ENCODE measurements around the gene ODF2.

DNA sequence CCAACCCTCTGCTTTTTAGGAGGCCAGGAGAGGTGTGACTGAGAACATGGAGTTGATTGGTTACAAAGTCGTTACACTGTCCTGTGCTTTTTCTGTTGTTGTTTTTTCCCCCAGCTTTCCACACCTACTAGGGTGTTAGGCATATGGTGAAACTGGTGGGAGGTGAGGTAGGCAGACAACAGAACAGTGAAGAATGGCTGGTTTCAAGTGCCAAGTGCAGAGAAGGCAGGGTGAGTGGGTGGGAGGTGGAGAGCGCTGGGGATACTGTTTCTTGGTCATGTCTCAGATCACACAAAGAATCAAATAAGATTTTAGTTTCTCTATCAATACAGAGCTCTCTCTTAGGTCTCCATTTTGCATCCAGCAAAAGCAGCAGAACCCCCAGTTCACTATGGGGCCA is 94.4 kb downstream of the ODF2 start:
- TF ChIP-seq, protein P1, sequence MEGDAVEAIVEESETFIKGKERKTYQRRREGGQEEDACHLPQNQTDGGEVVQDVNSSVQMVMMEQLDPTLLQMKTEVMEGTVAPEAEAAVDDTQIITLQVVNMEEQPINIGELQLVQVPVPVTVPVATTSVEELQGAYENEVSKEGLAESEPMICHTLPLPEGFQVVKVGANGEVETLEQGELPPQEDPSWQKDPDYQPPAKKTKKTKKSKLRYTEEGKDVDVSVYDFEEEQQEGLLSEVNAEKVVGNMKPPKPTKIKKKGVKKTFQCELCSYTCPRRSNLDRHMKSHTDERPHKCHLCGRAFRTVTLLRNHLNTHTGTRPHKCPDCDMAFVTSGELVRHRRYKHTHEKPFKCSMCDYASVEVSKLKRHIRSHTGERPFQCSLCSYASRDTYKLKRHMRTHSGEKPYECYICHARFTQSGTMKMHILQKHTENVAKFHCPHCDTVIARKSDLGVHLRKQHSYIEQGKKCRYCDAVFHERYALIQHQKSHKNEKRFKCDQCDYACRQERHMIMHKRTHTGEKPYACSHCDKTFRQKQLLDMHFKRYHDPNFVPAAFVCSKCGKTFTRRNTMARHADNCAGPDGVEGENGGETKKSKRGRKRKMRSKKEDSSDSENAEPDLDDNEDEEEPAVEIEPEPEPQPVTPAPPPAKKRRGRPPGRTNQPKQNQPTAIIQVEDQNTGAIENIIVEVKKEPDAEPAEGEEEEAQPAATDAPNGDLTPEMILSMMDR (IDR thresholded peaks at IDR 0.05), result no peak
- TF ChIP-seq, protein P2, sequence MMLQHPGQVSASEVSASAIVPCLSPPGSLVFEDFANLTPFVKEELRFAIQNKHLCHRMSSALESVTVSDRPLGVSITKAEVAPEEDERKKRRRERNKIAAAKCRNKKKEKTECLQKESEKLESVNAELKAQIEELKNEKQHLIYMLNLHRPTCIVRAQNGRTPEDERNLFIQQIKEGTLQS (CRISPR knock-in tag; conservative IDR thresholded peaks at IDR 0.05), result no peak
- TF ChIP-seq ZNF263 (CRISPR knock-in tag; IDR thresholded peaks at IDR 0.05; ENCODE audit: low read depth) (no peak), ESRRA (CRISPR knock-in tag; IDR thresholded peaks at IDR 0.05; ENCODE audit: borderline replicate concordance) (no peak), FOXJ3 (CRISPR knock-in tag; IDR thresholded peaks at IDR 0.05; ENCODE audit: borderline replicate concordance) (no peak), NR3C1 (CRISPR knock-in tag; conservative IDR thresholded peaks at IDR 0.05; ENCODE audit: low read depth) (no peak)

All from WTC11 (cell line).